H54 (cell line): Measurements from ENCODE around the gene UBE2H.
"Not testable (repeated sequence)": the region's sequence is repeated elsewhere in the genome, so short reads cannot be mapped to it uniquely, and the experiment has no call there.

Experiments used
- DNase-seq: peaks from one replicate; pipeline ENCODE4 v3.0.0; 2011; ENCODE audit warnings: low spot score, mixed read lengths; ENCODE audit not compliant: insufficient read length
- FAIRE-seq: peaks from 3 replicates; lab custom pipeline; 2011; peaks lifted over from hg19 to GRCh38; lab: Jason Lieb, UNC
- POLR2A ChIP-seq: IDR thresholded peaks from 2 replicates; pipeline ENCODE4 v1.6.1; 2011; ENCODE audit warnings: low read depth, mild to moderate bottlenecking, low read length

UBE2H gene

DNA sequence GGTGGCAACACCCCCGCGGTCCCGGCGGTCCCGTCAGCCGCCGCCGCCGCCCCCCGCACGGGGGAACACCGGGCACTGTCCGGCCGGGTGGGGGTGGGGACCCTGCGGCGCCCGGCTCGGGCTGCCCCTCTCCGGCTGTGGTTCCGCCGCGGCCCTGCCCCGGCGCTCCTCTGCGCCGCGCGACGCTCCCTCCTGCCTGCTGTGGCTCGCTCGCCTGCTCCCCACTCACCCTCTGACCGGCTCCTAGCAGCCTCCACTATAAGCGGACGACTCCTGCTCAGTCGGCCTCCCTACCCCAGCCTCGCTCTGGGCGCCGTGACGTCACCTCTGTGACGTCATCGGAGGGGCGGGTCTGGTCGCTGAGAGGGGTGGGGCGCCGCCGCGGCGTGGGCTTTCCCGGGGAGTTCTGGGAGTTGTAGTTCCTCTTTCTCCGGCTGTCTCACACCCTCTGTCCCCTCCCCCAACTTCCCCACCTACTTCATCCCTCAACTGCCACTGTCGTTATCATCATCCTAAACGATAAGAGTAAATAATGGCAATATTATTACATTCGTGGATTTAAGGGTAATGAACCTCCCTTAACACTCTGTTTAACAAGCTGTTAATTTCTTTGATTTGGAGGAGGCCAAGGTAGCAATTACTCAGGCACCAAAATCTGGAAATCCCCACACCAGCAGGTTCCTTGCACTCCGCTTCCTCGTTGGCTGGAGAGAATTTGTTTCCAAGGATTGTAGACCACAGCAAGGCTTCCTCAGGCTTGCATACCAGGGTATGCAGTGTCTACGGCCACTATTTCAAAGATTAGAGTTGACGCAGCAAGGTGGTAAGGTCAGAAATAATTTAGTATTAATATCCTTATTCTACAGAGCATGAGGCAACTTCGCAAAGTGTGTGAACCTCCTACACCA is at the start of gene UBE2H:
Gene UBE2H (minus strand): TSS at position 308 of the 908 bp plus-strand sequence. CDS start 405 bp downstream, outside the sequence.
- TF ChIP-seq POLR2A: peak; percentile 95
- FAIRE-seq (no peak), DNase-seq (peak; percentile 87)

DNA sequence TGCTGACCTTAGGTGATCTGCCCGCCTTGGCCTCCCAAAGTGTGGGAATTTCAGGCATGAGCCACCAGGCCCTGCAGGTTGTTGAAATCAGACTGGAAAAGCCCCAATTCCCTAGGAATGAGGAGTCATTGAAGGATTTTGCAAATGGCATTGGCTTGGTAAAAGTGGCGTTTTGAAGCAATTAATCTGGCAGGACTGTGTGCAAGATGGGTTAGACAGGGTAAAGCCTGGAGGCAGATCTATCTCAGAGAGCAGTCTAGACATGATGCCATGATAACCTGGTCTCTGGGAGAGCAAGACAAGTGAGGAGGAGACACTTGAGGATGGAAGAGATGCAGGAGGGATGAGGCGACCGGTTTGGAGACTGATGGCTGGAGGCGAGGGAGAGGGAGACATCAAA is 45.7 kb upstream of the UBE2H start:
- FAIRE-seq: no peak
- TF ChIP-seq POLR2A: no peak
- no peak for DNase-seq

DNA sequence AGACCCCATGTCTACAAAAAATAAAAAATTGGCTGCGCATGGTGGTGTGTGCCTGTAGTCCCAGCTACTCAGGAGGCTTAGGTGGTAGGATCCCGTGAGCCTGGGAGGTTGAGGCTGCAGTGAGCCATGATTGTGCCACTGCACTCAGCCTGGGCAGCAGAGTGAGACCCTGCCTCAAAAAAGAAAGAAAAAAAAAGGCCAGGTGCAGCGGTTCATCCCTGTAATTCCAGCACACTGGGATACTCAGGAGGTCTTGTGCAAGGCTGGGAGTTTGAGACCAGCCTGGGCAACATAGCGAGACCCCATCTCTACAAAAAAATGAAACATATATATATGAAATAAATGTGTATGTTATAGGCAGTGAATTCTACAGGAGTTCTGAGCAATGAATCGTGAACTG is 44.5 kb upstream of the UBE2H start:
- FAIRE-seq (no peak), DNase-seq (no peak)
- no peak for TF ChIP-seq POLR2A

DNA sequence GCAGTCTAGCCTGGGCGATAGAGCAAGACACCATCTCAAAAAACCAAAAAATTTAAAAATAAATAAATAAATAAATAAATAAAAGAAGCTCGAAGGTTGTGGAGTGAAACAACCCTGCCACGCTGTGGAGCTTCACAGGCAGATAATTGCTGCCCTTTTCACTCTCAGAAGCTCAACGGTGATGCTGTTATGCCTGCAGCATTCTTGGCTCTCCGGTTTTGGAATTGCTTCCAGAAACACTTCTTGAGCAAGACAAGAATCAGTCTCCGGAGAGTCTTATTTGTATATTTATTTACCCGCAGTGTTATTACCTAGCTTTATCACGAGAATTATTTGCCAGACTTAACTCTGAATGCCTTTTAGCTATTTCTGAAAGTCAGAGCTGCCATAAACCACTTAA is 40.5 kb upstream of the UBE2H start:
- FAIRE-seq (no peak), DNase-seq (no peak)
- TF ChIP-seq POLR2A: no peak

DNA sequence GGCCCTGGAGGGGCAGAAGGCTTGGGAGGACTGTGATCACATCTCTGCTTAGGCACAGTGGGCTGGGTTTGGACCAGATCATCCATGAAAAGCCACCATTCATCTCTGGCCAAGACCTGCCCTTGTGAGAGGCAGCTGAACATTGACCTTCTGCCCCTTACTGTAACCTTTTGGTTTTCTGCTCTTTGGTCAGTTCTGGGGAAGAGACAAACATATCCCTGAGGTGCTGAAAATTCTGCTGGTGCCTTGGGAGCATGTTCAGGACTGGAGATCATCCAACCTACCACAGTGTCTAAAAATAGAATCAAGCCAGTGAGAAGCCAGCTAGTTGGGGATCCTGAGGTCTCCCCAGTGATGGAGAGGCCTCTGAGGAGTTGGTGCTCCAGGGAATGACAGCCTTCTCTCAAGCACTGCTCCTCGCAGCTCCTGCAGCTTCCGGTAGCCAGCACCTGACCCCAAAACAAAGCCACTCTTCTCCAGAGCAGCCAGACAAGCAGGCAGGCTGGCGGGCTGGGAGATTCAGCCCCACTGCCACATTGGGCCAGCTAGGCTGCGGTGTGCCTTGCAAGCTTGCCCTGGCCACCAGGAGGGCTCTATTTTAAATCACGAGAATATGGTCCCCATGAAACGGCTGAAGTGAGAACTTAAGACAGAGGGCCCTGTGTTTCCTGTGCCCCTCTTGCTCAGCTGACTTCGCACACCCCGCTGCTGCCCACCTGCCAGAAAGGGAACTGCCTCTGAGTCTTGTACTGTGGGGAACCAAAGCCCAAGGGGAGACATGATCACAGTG is 37.8 kb upstream of the UBE2H start:
- TF ChIP-seq POLR2A: no peak
- DNase-seq: no peak
- no peak for FAIRE-seq

DNA sequence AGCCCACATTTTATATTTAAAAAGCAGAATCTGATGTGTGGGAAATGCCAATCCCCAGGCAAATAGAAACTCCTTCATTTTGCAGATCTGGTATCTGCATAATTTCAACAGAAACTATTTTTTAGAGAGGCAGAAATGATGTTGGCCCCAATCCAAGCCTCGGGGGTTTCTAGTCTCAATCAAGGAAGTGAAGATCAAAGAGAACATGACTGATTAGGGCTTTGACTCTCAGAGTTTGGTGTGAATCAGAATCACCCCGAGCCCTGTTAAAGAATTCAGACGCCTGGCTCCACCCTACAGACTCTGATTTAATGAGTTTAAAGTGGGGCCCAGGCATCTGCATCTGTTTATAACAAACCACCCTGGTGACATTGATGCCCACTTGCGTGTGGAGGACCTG is 36.7 kb upstream of the UBE2H start:
- DNase-seq (no peak), FAIRE-seq (no peak)
- TF ChIP-seq POLR2A: no peak

DNA sequence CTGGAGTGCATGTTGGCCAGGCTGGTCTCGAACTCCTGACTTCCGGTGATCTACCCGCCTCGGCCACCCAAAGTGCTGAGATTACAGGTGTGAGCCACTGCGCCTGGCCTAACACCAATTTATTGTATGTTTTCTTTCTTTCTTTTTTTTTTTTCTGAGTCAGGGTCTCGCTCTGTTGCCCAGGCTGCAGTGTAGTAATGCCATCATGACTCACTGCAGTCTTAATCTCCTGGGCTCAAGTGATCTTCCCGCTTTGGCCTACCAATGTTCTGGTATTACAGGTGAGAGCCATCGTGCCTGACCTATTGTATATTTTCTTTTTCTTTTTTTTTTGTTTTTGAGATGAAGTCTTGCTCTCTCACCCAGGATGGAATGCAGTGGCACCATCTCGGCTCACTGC is 33.8 kb upstream of the UBE2H start:
- TF ChIP-seq POLR2A: no peak
- DNase-seq (no peak), FAIRE-seq (no peak)

DNA sequence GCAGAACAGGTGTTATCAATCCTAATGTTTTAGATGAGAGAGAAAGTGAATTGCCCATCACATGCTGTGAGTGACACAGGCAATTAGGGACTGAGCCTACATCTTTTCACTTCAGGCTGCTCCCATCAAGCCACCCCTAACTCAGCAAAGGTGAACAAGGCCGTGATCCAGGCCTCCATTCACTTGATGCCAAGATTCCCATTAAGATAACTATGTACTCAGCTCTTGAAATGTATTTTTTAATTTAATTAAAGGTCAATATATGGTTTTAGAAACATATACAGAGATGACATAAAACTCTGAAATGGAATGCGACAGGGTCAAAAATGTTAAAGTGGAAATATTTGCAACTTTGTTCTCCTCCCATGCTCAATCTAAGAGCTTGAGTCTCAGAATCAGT is 27.9 kb upstream of the UBE2H start:
- FAIRE-seq (no peak), DNase-seq (no peak)
- no peak for TF ChIP-seq POLR2A

DNA sequence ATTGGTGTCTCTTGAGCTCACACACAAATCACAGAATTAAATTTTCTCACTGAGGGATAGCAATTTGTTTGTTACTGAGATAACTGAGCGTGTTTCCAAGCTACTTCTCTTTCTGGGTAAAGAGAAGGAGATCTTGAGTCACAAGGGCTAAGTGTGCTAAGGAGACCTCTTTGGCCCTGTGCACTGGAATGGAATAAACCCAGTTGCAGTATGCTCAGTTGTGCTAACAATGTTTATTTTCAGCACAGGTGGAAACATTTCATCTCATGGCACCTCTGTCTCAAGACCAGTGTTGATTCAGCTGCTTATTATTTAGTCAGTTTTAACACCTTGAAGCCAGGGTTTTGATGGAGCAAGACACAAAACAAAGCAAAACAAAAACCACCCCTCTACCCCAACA is 22.5 kb upstream of the UBE2H start:
- TF ChIP-seq POLR2A: no peak
- DNase-seq (no peak), FAIRE-seq (no peak)

DNA sequence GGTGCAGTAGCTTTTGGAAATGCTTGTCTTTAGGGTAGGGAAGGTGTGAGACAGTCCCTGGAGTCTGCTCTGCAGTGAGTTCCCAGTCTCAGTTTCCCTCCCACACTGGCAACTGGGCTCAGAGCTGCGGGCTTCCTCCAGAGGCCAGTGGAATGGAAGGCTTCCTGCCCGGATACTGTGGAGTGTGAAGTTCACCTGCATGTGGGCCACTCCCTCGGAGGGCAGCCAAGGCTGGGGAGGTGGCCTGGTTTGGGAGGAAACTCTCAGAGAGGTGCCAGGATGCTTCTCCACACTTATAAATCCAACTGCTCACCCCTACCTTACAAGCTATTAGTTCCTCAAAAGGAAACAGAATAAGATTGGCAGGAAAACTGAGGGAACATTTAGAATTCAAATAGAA is 18.1 kb upstream of the UBE2H start:
- DNase-seq (no peak), FAIRE-seq (no peak)
- no peak for TF ChIP-seq POLR2A

DNA sequence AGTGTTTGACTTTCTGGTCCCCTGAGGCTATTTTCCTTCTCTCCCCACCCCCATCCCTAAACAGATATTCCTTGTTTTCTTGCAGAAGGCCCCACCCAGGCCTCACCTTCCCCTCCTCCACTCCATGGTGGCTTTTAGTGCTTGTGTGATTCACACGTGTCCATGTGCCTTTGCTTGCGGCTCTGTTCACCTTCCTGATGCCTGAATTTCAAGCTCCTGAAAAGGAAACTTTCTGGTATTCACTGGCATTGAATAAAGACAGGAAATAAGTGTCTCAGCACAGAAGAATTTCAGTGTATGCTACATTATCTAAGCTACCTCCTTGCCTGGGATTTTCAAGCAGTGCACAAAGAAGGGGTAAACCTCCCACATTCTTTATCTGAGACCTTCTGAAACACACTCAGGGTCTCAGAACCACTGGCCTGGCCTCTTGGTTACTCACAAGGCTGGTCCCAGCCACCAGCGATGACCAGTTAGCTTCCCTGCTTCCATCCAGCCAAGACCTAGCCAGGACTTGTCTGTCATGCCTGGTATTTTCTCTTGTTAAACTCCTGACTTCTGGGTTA is 17.2 kb upstream of the UBE2H start:
- DNase-seq (peak; percentile 54), FAIRE-seq (peak; percentile 58)
- no peak for TF ChIP-seq POLR2A

DNA sequence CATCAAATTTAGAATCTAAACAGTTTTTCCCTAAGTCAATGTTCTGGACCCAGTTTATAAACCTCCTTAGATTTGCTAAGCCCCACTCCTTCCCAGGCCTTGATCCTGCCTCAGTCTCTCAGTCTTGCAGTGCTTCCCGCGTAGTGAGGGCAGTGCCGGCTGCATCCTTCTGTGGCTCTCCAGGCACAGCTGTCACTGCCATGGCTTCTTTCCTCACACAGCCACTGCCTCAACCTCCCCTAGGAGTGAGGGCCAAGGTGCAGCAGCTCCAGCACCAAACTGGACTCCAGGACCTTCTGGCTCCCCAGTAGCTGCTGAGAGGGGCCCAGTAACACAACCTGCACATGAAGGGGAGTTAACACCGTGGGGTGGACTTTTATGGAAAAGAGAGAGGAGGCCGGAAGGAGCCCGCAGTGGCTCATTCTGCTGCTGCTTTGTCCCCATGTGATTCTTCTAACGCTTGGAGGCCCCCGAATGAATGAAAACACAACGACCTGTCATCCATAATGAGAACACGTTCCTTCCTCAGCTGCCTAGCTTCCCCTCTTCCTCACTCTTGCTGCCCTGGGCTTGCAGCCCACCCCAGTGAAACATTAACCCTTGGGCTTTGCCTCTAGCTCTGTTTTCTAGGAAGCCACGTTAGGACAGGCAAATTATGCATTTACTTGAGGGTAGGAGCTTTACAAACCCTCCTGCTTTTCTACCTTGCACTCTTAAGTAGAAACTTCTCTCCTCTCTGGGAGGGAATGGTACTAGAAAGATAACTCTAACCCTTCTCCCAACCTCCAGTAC is 16.0 kb upstream of the UBE2H start:
- no peak for DNase-seq
- no peak for TF ChIP-seq POLR2A
- FAIRE-seq: no peak

DNA sequence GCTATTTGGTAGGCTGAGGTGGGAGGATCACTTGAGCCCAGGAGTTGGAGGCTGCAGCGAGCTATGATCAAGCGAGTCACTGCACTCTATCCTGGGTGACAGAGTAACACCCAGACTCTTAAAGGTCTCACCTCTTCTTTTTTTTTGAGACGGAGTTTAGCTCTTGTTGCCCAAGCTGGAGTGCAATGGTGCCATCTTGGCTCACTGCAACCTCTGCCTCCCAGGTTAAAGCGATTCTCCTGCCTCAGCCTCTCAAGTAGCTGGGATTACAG is 7.4 kb upstream of the UBE2H start:
- not testable (repeated sequence) for DNase-seq, FAIRE-seq
